NCI-H82 treated with DMSO at 0.1 percent for 48 hours (cell line): ENCODE measurements around the gene GPR34.
A peak's percentile ranks its signal among the peaks of the same experiment; 100 is the strongest.
"Not testable (repeated sequence)": the region's sequence is repeated elsewhere in the genome, so short reads cannot be mapped to it uniquely, and the experiment has no call there.

ENCODE experiments used
- DNase-seq: peaks from one replicate; lab custom pipeline; 2025; ENCODE audit not compliant: unreplicated experiment; lab: John Stamatoyannopoulos, UW

Gene GPR34

DNA sequence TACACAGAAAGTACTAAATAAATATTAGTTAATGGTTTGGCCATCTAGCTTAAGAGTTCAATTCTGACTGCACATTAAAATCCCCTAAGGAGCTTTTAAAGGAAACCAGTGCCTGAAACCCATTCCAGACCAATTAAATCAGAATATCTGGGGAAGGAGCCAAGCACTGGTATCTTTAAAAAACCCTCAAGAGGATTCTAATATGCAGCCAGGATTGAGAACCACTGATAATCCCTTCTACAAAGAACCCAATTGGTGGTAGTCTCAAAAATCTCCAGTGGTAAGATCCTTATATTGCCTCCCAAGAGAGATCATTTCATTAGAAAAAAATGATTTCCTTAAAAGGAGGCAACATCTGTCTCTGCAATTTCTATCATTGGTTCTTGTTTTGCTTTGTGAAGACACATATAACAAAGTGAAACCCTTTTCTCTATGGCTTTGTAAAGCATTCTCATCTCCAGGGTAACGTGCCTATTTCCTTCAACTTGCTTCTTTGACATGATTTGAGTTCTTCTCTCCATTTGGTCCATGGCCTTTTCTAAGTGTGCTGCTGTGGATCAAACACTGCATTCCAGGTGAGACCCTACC lies 3.5 kb downstream of the GPR34 start:
- DNase-seq, result peak; percentile 1

DNA sequence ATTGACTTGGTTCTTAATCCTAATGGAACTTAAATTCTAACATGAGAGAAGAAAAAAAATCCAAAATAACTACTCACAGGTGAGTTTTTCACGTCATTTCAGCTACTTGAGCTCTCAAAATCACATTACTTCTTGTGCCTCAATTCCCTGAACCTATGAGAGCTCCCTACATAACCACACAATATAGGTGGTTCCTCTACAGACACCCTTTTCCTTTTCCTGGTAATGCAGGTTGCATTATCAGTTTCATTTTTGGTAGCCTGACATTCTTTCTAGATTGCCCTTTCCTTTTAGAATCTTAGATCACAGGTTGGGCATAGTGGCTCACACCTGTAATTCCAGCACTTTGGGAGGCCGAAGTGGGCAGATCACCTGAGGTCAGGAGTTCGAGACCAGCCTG lies 4.3 kb downstream of the GPR34 start:
- no peak for DNase-seq

DNA sequence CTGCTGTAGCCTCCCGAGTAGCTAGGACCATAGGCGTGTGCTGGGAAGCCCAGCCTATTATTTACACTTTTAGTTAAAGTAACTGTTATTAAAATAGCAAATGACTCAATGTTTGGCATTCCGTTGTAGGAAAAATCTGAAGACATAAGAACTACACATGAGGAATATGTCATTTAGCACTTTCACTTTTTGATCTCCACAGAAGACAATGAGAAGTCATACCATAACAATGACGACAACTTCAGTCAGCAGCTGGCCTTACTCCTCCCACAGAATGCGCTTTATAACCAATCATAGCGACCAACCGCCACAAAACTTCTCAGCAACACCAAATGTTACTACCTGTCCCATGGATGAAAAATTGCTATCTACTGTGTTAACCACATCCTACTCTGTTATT lies 6.7 kb downstream of the GPR34 start:
- DNase-seq, result no peak

DNA sequence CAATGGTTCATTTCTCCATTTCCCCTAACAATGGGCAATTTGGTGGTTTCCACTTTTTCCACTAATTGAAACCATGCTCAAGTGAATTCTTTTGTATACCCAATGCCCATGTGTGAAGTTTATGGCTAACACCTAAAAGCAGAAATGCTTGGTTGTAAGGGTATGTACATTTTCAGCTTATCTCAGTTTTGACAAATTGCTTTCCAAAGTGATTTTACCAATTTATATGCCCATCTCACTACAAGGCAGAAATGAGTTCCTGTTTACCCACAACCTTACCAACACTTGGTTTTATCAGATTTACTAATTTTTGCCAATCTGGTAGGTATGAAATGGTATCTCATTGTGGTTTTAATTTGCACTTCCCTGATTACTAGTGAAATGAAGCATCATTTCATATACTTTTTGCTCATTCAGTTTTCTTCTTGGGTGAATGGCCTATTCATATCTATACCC lies 14.8 kb downstream of the GPR34 start:
- no peak for DNase-seq

DNA sequence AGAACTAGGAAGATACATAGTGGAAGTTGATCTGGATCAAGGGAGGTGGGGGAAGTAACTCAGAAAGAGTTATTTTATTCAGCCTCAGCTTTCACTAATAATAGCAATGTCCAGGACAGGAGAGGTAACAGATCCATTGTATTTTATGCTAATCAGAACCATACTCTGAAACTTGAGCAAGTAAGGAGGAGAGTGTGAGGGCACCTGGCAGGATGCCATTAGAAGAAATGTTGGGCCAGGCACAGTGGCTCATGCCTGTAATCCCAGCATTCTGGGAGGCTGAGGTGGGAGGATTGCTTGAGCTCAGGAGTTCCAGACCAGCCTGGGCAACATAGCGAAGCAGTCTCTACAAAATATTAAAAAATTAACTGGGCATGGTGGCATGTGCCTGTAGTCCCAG lies 16.3 kb downstream of the GPR34 start:
- no peak for DNase-seq

DNA sequence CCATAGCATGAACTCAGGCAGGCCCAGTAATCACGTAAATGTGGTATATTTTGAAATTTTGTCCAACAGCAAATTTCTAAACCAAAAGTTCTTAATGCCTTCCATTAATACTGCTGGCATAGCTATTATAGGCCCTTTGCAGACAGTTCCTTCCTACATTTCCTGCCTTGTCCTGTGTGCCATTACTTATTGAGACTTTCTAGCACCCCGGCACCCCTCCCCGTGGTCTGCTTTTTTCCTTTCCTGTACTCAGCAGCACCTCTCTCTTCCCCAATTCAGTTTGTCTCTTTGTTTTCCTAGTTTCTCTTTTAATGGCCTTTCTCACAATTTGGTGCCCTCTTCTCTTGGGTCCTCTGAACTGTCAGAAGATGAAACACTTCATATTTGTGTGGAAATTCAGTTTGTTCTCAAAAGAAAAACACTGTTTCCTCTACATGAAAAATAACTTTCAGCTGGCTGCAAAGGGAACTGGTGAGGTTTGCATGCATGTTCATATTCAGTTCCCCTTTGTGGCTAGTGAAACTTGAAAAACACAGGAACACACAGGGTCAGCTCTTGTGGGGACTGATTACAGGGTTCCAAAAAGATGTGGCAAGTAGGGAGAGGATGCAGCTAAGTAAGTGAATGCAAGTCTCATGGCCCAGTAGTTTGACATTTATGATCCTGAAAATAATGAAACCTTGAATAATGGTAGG lies 17.1 kb downstream of the GPR34 start:
- DNase-seq, result no peak

DNA sequence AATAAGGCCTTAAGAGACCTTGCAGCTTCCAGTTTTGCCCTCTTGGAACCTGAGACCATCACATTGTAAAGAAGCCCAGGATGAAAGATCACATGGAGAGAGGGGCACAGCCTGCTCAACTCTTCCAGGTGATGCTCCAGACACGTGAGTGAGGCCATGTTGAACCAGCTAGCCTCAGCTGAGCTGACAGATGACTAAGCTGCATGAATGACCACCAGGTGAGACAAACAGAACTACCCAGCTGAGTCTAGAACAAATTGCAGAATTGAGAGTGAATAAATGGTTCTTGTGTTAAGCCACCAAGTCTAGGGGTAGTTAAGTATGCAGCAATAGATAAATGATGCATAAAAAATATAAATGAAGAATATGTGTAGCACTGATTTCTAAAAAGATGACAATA lies 18.4 kb downstream of the GPR34 start:
- DNase-seq, result no peak

DNA sequence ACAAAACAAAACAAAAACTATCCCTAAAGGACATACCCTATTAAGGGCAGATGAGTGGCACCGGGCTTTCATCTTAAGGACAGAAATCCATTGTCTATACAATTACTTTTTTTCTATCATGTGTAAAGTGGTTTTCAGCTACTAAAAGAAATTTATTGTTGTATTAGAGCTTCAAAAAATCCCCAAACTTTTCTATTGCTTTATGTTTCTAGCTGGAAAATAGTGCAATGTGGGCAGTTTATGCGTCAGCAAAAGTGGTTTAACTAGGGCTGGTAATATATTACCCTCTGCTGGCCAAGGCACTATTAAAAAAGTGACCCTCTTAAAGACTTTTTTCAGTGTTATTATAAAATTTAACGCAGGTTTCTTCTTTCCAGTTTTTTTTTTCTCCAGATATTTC lies 19.7 kb downstream of the GPR34 start:
- DNase-seq, result no peak

DNA sequence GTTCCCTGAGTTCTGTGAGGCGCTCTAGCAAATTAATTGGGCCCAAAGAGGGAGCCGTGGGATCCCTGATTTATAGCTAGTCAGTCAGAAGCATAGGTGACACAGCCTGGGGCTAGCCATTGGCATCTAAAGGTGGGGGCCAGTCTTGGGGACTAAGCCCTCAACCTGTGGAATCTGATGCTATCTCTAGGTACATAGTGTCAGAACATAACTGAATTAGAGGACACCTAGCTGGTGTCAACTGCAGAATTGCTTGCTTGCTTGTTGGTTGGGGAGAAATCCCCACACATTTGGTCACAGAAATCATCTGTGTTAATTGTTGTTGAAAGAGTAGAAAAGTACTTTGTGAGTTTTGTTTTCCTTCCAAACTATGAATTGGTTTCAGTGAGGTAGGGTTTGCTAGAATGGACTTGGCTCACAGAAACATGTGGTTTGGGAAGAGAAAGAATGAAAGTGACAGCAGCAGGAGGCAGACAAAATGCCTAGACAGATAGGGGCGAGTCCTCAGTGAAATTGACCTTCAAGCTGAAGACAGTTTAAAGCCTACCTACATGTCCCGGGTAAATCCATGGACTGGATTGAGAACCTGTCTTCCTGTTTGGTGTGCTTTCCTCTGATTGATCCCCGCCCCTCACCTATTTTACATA lies 22.4 kb downstream of the GPR34 start:
- no peak for DNase-seq

DNA sequence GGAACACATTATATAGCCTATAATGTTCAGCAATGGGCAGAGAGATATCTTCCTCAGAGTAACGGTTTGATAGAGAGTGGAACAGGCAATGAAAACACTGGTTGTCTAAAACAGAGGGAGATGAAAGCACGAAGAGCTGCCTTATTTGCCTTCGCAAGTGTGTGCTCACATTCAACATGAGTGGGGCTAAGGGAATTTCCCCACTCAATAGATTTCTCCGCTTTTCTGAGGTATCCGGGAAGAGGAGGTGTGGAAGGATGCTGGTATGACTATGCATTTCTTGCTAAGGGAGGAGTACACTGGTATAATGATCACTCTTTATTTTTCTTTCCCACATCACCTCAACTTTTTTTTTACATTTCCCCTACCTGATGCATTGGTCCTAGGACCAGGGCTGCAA lies 27.4 kb downstream of the GPR34 start:
- no peak for DNase-seq

DNA sequence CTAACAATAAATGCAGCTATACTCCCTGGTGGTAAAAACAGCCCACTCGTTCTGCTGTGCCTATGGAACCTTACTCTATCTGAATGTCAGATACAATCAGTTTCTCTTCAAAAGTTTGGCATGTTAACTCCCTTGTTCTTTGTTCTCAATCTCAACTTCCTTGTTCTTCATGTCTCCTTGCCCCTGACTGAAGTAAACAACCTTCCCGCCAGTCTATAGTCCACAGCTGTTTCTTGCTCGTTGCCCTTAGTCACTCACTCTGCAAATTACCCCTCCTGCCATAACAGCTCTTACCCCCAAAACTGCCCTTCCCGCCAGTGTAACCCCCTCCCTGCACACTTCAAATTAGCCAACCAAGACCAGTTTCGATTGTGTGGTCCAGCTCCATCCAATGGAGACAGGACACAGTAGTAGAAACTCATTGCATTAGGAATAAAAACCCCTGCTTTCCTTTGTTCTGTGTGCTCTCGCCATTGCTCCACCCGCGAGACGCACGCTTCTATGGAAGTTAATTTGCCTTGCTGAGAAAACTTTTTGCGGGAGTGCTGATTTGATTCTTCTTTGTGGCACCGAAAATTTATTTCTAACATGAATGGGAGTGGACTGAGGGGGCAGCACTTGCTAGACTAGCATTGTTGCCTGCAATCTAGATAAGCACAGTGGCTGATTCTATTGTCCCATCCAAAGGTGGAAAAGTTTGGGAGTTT lies 28.1 kb downstream of the GPR34 start:
- no peak for DNase-seq

DNA sequence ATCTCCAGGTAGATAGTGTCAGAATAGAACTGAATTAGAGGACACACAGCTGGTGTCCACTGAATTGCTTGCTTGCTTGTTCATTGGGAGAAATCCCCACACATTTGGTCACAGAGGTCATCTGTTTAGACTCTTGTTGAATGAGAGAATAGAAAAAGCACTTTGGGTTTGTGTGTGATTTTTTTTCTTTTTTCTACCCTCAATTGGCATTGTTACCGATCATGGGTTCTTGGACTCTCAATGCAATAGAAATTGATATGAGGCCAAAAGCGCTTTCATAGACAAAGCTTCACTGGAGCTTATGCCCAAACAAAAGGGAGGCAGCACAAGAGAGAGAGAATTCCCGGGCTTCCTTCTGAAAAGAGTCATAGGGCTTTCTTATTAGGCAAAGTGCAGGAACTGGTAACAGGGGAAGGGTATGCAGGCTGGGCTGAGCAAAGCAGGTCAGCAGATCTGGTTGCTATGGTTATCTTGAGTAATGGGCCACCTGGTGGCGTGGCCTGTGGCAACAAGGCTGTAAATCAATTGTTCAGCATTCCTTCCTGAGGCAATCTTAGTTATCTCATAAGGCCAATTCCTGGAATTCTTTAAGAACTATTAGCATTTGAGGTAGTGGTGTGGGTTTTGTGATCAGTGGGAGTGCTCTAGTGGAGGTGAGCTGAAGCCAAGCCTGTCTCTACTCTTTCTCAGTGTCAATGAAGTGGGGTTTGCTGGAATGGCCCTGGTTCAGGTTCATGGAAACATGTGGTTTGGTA lies 29.9 kb downstream of the GPR34 start:
- DNase-seq, result no peak

DNA sequence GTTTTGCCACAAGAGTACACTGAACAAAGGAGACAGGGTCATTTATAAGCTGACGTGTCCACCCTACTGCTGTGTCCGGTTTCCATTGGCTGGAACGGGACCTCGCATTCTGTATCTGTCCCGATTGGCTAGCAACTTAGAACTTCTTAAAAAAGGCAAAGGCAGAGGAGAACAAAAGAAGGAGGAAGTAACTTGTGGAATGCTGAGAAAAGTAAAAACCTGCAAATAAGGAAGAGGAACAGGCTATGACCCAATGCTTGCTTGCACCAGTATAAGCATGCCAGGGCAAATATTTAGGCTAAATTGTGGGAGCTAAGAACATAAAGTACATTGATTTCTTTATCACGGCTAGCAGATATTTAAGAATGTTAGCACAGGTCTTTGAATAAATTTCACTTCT lies 30.8 kb downstream of the GPR34 start:
- not testable (repeated sequence) for DNase-seq

DNA sequence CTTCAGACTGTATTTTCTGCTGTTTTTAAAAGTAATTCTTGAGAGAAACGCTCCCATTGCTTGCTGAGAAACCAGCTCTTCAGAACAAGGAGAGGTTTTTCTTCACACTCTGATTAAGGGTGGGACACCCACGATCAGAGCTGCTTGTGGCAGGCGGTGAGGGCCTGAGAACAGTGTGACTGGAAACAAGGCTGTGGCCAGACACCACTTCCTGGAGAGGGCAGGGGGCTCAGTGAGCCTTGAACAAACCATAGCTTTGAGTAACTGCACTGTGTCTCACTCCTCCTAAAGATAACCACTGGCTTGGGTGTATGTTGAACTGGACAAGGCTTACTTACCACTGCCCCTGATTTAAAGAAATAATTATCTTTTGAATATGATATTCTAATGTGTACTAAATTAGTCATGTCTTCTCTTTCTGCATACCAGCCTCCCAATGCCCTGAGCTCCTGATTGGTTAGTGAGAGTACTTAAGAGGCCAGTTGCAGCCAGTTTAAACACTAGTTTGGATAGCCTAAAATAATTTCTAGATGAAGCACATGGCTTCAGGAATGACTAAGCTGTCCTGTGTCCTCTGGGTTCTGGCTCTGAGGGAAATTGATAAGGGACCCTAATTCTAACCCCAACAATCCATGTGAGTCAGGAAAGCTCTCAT lies 31.5 kb downstream of the GPR34 start:
- DNase-seq, result no peak

DNA sequence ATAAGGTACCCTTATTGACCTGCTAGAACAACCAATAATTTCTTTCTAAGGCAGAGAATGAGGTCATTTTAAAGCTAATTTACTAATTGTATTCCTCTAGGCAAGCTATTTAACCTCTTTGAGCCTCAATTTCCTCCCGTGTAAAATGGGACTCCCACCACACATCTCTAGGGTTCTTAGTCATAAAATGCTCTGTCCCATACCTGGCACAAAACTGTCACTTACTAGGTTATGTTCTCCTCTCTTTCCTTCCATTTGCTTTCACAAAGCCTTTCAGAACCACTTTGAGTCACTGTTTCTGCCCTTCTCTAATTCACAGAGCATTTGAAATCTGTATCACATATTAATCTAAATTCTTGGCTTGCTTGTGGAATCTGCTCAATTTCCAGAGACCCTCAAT lies 32.8 kb downstream of the GPR34 start:
- no peak for DNase-seq

DNA sequence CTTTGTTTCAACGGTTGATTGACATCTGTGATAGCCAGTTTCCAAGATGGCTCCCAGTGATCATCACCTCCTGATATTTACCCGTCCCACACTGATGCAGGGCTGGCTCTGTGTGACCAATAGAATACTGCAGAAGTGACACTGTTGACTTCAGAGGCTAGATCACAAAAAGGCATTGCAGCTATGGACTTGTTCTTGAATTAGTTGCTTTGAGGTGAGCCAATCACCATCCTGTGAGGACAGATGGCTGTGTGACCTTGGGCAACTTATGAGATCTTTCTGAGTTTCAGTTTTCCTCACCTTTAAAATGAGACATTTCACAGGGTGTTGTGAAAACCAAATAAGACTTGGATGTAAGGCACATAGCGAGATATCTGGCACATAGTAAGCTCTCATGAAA lies 33.4 kb downstream of the GPR34 start:
- DNase-seq, result no peak

DNA sequence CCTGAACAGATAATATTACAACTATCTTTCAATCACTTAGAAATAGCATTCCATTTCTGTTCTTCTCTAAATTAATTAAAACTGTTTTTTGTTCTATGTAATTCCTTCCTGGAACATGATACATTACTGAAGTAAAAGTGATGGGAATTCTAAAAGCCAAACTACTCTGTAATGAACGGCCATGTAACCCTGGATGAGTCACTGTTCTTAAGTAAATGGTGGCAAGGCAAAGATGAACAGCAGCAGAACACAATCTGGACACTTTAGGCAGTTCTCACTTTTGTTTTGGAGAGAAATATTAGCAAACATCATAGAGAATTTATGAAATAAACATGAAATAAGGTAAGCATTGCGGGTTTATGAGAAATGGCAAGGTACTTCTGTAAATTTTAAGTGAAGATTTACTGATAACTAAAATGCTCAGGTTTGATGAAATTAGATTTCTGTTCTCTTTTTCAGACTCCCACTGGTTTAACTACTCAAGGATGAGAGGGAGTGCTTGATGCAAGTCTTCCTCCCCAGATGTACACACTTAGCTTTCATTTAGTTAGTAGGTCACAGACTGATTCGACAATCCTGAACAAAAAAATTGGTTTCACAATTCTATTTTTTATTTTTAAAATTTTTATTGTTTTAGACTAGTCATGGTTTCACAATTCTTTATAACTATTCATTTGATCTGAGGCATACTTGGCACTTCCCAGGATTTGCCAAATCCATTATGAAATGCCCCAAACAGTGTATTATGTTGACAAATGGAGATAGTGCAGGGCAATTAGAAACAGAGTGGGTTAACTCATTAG lies 34.2 kb downstream of the GPR34 start:
- no peak for DNase-seq

DNA sequence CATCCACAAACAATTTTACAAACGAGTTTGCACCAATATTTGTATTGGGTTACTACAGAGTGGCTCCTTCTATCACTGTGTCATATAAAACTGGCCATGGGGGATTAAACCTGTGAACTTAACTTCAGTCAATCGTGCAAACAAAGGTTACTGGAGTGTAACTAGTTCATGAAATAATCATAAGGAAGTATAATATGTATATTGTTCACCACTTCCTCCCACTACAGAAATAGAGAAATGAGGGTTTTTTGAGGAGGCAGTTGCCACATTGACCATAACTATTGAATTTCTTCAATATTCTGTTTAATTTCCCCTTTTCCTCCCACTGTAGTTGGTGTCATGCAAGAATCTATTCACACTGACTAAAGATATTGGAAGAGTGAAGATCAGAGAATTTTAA lies 35.1 kb downstream of the GPR34 start, which contains the start of gene GPR82:
Gene GPR82, plus strand, starts transcription at position 356 of the 400 bp plus-strand sequence. CDS start 2,846 bp downstream, outside the sequence.
- DNase-seq, result no peak

DNA sequence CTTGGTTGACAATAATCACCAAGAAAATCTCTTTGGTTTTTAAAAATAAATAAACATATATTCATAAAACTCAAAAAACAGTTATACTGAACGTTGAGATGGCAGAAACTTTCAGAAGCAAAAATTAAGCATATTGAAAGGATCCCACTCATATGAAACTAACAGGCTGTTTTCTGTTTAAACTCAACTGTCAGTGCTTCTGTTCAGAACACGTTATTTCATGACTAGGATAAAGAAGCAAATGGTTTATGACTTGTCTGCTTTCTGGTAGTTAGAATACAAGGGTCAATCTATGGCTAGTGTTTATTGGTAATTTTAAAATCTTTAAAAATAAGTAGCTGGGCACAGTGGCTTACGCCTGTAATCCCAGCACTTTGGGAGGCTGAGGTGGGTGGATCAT lies 39.4 kb downstream of the GPR34 start:
- no peak for DNase-seq

DNA sequence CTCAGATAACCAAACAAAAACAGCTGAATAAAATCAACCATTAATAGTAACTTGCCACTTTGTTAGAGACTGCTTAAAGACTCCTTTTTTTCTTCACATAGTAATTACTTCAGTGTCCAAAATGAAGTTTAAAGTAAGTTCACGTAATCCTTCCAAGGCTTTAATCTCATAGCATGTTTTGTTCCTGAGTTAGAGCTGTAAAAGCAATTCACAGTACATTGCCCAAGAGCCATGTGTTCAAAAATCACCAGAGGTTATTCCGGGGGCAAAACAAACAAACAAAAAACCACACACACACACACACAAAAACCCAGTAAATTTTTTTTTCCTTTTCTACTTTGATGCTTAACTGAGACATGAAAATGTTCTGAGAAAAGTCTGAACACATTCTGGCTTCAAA lies 41.3 kb downstream of the GPR34 start:
- peak; percentile 18 for DNase-seq
